GM12878 (cell line): ENCODE data around the gene EBF3. TPM values are rescaled to one million over a fixed set of nuclear protein-coding genes. Genes with fewer than 3 reads are reported as not detected.

Experiments used
- ATAC-seq: fragments of 200-7000 bp; cut with Tn5 transposase; 3 replicates; pipeline ENCODE4 v1.9.1; 2020; ENCODE audit warnings: mild to moderate bottlenecking, moderate library complexity
- BruUV-seq: library from RNA; stranded (reverse); fragments of 400-500 nt; replicated peaks from 2 replicates; lab custom pipeline; 2021; lab: Mats Ljungman, UMichigan
- CTCF ChIA-PET: fragments of 300-600 bp; sonication (Branson Sonifier 250); formaldehyde crosslinking; extraction: SDS; loops from one replicate; lab custom pipeline; 2021; ENCODE audit warnings: inconsistent platforms; lab: Yijun Ruan, JAX
- POLR2A ChIA-PET: fragments of 350-600 bp; formaldehyde crosslinking; extraction: SDS; loops from one replicate; lab custom pipeline; 2021; ENCODE audit warnings: inconsistent platforms; lab: Charles Lee
- RAD21 ChIA-PET: fragments of 300-600 bp; sonication (Branson Sonifier 250); formaldehyde crosslinking; loops from one replicate; lab custom pipeline; 2023; ENCODE audit warnings: antibody characterized with exemption; ENCODE audit not compliant: unreplicated experiment; lab: Charles Lee
- SMC1A ChIA-PET: fragments of 300-600 bp; sonication (Branson Sonifier 250); formaldehyde crosslinking; loops from one replicate; lab custom pipeline; 2023; ENCODE audit not compliant: unreplicated experiment, uncharacterized antibody; lab: Charles Lee
- DNase-seq: peaks from one replicate; pipeline ENCODE4 v3.0.0-alpha.2; 2011; ENCODE audit warnings: low read depth, low spot score
- FAIRE-seq: peaks from 3 replicates; lab custom pipeline; 2011; peaks lifted over from hg19 to GRCh38; lab: Jason Lieb, UNC
- H2AFZ ChIP-seq: 2 replicates; pipeline ENCODE4 v1.6.0; 2011; ENCODE audit warnings: low read depth, low read length, control low read depth; ENCODE audit not compliant: control insufficient read depth
- H3K27ac ChIP-seq: 2 replicates; pipeline ENCODE4 v1.5.1; 2011; ENCODE audit warnings: control low read depth; ENCODE audit not compliant: control insufficient read depth, insufficient read depth
- H3K27me3 ChIP-seq, 2 experiments: replicated peaks in 1 of 2; 2 replicates each; pipeline versions ENCODE4 v1.6.0 to v1.6.1; 2011; ENCODE audit warnings: low read length in 1 of 2; ENCODE audit not compliant: control insufficient read depth in 2 of 2, insufficient read depth in 2 of 2
- H3K36me3 ChIP-seq, 2 experiments: 2 replicates each; pipeline ENCODE4 v1.5.1; 2011; ENCODE audit warnings: low read length in 1 of 2; ENCODE audit not compliant: control insufficient read depth in 2 of 2, insufficient read depth in 2 of 2
- H3K4me1 ChIP-seq: 2 replicates; pipeline ENCODE4 v1.6.1; 2011; ENCODE audit warnings: mild to moderate bottlenecking, low read length, moderate library complexity, mixed read lengths; ENCODE audit not compliant: control insufficient read depth, insufficient read depth
- H3K4me2 ChIP-seq: 2 replicates; pipeline ENCODE4 v1.6.0; 2011; ENCODE audit warnings: control low read depth; ENCODE audit not compliant: control insufficient read depth, insufficient read depth
- H3K4me3 ChIP-seq: fragments of 200-600 bp; sonication (generic); 2 replicates; pipeline ENCODE4 v1.5.1; 2016
- H3K79me2 ChIP-seq: 2 replicates; pipeline ENCODE4 v1.6.0; 2011; ENCODE audit warnings: low read length; ENCODE audit not compliant: control insufficient read depth, insufficient read depth
- H3K9ac ChIP-seq: 2 replicates; pipeline ENCODE4 v1.8.0; 2011; ENCODE audit warnings: low read length, control low read depth, mixed read lengths; ENCODE audit not compliant: control insufficient read depth, insufficient read depth
- H3K9me3 ChIP-seq: replicated peaks from 3 replicates; pipeline ENCODE4 v1.5.1; 2011; ENCODE audit warnings: mild to moderate bottlenecking, low read length; ENCODE audit not compliant: control insufficient read depth, insufficient read depth
- H4K20me1 ChIP-seq: 2 replicates; pipeline ENCODE4 v1.6.0; 2011; ENCODE audit not compliant: control insufficient read depth, insufficient read depth
- ATF7 ChIP-seq: fragments of 450-650 bp; IDR thresholded peaks from 2 replicates; pipeline ENCODE4 v1.6.1; 2016; ENCODE audit warnings: low read depth, mild to moderate bottlenecking
- DPF2 ChIP-seq: fragments of 450-650 bp; IDR thresholded peaks from 2 replicates; pipeline ENCODE4 v1.6.1; 2017; ENCODE audit warnings: mild to moderate bottlenecking
- ETV6 ChIP-seq, 2 experiments: fragments of 450-650 bp in 1 of 2; IDR thresholded peaks in 1 of 2; conservative IDR thresholded peaks in 1 of 2; 2 replicates each; pipeline ENCODE4 v1.6.1; 2014; ENCODE audit warnings: antibody characterized with exemption in 1 of 2, borderline replicate concordance in 1 of 2, low read depth in 1 of 2, mild to moderate bottlenecking in 1 of 2, moderate library complexity in 1 of 2
- HCFC1 ChIP-seq: fragments of 150-350 bp; IDR thresholded peaks from 2 replicates; pipeline ENCODE4 v1.6.1; 2014; ENCODE audit warnings: low read length
- HSF1 ChIP-seq: fragments of 150-350 bp; IDR thresholded peaks from 2 replicates; pipeline ENCODE4 v1.6.1; 2014; ENCODE audit warnings: mild to moderate bottlenecking, low read depth, low read length
- IKZF1 ChIP-seq: fragments of 450-650 bp; conservative IDR thresholded peaks from 2 replicates; pipeline ENCODE4 v1.6.1; 2017; ENCODE audit warnings: antibody characterized with exemption, mild to moderate bottlenecking
- LARP7 ChIP-seq: fragments of 450-650 bp; IDR thresholded peaks from 2 replicates; pipeline ENCODE4 v1.6.1; 2017; ENCODE audit warnings: mild to moderate bottlenecking
- PBX3 ChIP-seq: IDR thresholded peaks from 2 replicates; pipeline ENCODE4 v1.6.1; 2011; ENCODE audit warnings: mild to moderate bottlenecking, low read depth, low read length, moderate library complexity; ENCODE audit not compliant: insufficient replicate concordance
- RCOR1 ChIP-seq: conservative IDR thresholded peaks from 2 replicates; pipeline ENCODE4 v1.6.1; 2012; ENCODE audit warnings: low read depth, low read length, improper control_type of control experiment
- SIX5 ChIP-seq: IDR thresholded peaks from 2 replicates; pipeline ENCODE4 v1.6.1; 2011; ENCODE audit warnings: mild to moderate bottlenecking, low read depth, low read length, moderate library complexity; ENCODE audit not compliant: severe bottlenecking
- TBL1XR1 ChIP-seq: IDR thresholded peaks from 2 replicates; pipeline ENCODE4 v1.6.1; 2012; ENCODE audit warnings: low read depth, low read length, improper control_type of control experiment
- TCF7 ChIP-seq: IDR thresholded peaks from 2 replicates; pipeline ENCODE4 v1.6.1; 2014; ENCODE audit warnings: antibody characterized with exemption, borderline replicate concordance
- ZBTB11 ChIP-seq: fragments of 450-650 bp; formaldehyde crosslinking; IDR thresholded peaks from 2 replicates; pipeline ENCODE4 v1.5.0; 2022; ENCODE audit warnings: mild to moderate bottlenecking, missing genetic modification characterization
- ZNF274 ChIP-seq: IDR thresholded peaks from one replicate; pipeline ENCODE4 v1.8.0; 2011; ENCODE audit not compliant: insufficient read length, insufficient read depth
- ZSCAN29 ChIP-seq: fragments of 450-650 bp; IDR thresholded peaks from 2 replicates; pipeline ENCODE4 v1.6.1; 2017; ENCODE audit warnings: mild to moderate bottlenecking, moderate library complexity
- ZZZ3 ChIP-seq: IDR thresholded peaks from 2 replicates; pipeline ENCODE4 v1.6.1; 2011; ENCODE audit warnings: low read depth; ENCODE audit not compliant: control insufficient read depth, insufficient read length
- WGBS: methylation state at CpG from one replicate; pipeline ENCODE4 v1.1.6; 2016; ENCODE audit warnings: low lambda C conversion rate; ENCODE audit not compliant: insufficient replicate concordance, insufficient coverage; ENCODE audit errors: missing lambda C conversion rate; 5-methylcytosine and 5-hydroxymethylcytosine counted together
- in situ Hi-C: fragments of 300-500 bp; cut with MboI; formaldehyde crosslinking; loops from 9 replicates; pipeline ENCODE4 v1.14.3; 2018; ENCODE audit warnings: mixed read lengths
- intact Hi-C: fragments of 100-400 bp; cut with micrococcal nuclease; formaldehyde crosslinking; loops from one replicate; pipeline ENCODE4 v1.14.2; 2022; ENCODE audit not compliant: unreplicated experiment
- polyA plus RNA-seq, 11 experiments: library from polyadenylated mRNA; depleted of rRNA in 4 of 11; unstranded in 6 of 11; stranded (reverse) in 5 of 11; fragments of >200 nt; fragmentation: Nextera tagmentation in 4 of 11; fragmentation: Illumina TruSeq in 1 of 11; extraction: Ambion mirVana in 4 of 11; extraction: Trizol in 1 of 11; gene quantifications; 1 replicate in 1 of 11; 2 replicates in 10 of 11; pipeline versions ENCODE4 v1.2.1 to v1.2.3, GENCODE V29; 2011 to 2016; ENCODE audit warnings: inconsistent platforms in 2 of 11, missing spikeins in 2 of 11, low read depth in 1 of 11
- total RNA-seq, 4 experiments: library from RNA; depleted of rRNA in 3 of 4; stranded (reverse); fragments of >200 nt in 3 of 4; fragmentation: Illumina TruSeq in 1 of 4; extraction: Trizol in 1 of 4; gene quantifications; 2 replicates each; pipeline versions ENCODE4 v1.2.1 to v1.2.3, GENCODE V29; 2013 to 2021

EBF3 gene
- total and polyA plus RNA-seq, 10 of the 15 experiments (the other 5 are each of a cell fraction or from before 2014, with no cell fraction given) = not detected

- ChIA-PET POLR2A (no interaction called here), RAD21 (no interaction called here), CTCF (no interaction called here), SMC1A (no interaction called here)
- Histone ChIP-seq H3K27ac (no peak overlapping the region), H3K4me2 (no peak overlapping the region), H3K9ac (no peak overlapping the region), H4K20me1 (no peaks in the 10 kb centered on the region), H3K4me1 (no peaks in the 10 kb centered on the region), H3K36me3 (no peaks in the 10 kb centered on the region), H3K27me3 (no peaks in the 10 kb centered on the region), H3K9me3 (no peaks in the 10 kb centered on the region), H2AFZ (no peak overlapping the region), H3K79me2 (no peaks in the 10 kb centered on the region), H3K4me3 (no peak overlapping the region)
- no peak for TF ChIP-seq ZSCAN29
- no peak for TF ChIP-seq ZBTB11 (CRISPR knock-in tag)
- no peak for TF ChIP-seq TBL1XR1
- no peak for TF ChIP-seq LARP7
- no peak for TF ChIP-seq ATF7
- TF ChIP-seq ETV6 (conservative IDR thresholded peaks at IDR 0.05 in 1 of 2, IDR thresholded peaks at IDR 0.05 in 1 of 2; ENCODE audit: borderline replicate concordance in 1 of 2, low read depth in 1 of 2) = no peak
- TF ChIP-seq ZNF274 = no peak
- TF ChIP-seq SIX5 = no peak
- TF ChIP-seq PBX3 = no peak
- no peak for TF ChIP-seq IKZF1
- no peak for TF ChIP-seq ZZZ3
- no peak for TF ChIP-seq TCF7
- TF ChIP-seq HCFC1 = no peak
- no peak for TF ChIP-seq DPF2
- TF ChIP-seq RCOR1 = no peak
- no peak for TF ChIP-seq HSF1
- BruUV-seq = no TSS peak
- ATAC-seq (no peak), FAIRE-seq (no peak), DNase-seq (no peak)
- in situ Hi-C loops = no loop called here
- intact Hi-C loops = no loop called here
- 47% methylated on average over 22 of the region's 22 CpGs for WGBS
Measured at GRCh38 chr10:129899276-129900130, 64.6 kb downstream of the EBF3 start.
